GM11168 (cell line): ENCODE measurements around the gene RNF213.
"Not testable (repeated sequence)": the region's sequence is repeated elsewhere in the genome, so short reads cannot be mapped to it uniquely, and the experiment has no call there.

ENCODE experiments used
- in situ Hi-C: fragments of 300-500 bp; cut with MboI; formaldehyde crosslinking; loops from one replicate; pipeline ENCODE4 v1.12.0; 2022; ENCODE audit warnings: low sequenced_read_pairs; ENCODE audit not compliant: unreplicated experiment

Gene RNF213

DNA sequence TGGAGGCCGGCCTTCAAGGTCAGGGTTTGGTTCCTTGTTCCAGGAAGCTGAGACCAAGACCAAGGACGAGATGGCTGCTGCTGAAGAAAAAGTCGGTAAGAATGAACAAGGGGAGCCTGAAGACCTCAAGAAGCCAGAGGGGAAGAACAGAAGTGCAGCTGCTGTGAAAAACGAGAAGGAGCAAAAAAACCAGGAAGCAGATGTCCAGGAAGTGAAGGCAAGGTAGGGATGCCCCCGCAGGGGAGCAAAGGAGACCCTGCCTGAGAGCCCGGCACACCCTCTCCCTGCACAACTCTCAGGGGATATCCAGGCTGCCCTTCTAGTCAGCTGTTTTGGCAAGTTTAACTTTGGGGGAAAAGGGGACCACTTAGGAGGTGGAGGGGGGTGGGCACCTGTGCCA is 29.0 kb downstream of the RNF213 start:
- in situ Hi-C loops, result no loop called here

DNA sequence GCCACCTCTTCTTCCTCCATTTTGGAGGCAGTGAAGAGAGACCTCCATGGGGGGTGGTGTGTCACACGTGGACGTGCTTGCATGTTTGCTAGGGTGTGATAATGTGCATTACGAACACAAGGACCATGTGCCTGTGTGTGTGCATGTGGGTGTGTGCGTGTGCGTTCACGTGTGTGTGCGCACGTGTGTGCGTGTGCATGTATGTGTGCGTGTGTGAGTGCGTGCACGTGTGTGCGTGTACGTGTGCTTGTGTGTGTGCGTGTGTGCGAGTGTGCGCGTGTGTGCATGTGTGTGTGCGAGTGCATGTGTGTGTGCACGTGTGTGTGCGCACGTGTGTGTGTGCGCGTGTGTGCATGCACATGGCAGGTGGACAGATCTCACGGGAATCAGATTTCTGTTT is 29.5 kb downstream of the RNF213 start:
- in situ Hi-C loops, result no loop called here

DNA sequence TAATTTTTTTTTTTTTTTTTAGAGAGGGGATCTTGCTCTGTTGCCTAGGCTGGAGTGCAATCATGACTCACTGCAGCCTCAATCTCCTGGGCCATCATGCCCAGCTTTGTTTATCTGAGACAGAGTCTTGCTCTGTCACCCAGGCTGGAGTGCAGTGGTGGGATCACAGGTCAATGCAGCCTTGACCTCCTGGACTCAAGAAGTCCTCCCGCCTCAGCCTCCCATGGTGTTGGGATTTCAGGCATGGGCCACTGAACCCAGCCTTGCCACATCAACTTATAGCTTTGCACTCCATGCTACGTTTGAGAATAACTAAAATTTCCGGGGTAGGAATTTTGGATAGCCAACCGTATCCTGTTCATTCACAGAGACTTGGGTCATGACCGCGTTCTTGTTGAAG is 30.6 kb downstream of the RNF213 start:
- in situ Hi-C loops, result no loop called here

DNA sequence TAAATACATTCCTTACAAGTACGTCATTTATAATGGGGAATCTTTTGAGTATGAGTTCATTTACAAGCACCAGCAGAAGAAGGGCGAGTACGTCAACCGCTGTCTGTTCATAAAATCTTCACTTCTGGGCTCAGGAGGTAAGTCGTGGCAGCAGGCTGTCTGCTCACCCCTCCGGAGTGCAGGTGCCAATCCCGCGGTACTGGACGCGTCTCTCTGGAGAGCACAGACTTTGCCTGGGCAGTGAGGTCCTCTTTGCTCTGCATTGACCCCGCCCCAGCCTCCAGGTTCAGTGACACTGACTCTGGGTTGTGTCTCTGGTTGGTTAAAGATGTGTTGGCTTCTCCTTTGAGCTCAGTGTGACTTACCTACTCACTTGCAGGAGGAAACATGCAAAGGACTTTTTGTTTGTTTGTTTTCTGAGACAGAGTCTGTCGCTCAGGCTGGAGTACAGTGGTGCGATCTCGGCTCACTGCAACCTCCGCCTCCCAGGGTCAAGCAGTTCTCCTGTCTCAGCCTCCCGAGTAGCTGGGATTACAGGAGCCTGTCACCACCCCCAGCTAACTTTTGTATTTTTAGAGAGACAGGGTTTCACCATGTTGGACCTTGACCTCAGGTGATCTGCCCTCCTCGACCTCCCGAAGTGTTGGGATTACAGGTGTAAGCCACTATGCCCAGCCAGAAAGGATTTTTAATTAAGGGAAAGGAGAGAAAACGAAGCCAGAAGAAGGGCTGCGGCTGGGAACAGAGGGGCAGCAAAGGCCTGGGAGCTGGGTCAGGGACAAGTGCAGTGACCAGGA is 31.2 kb downstream of the RNF213 start:
- in situ Hi-C loops, result no loop called here

DNA sequence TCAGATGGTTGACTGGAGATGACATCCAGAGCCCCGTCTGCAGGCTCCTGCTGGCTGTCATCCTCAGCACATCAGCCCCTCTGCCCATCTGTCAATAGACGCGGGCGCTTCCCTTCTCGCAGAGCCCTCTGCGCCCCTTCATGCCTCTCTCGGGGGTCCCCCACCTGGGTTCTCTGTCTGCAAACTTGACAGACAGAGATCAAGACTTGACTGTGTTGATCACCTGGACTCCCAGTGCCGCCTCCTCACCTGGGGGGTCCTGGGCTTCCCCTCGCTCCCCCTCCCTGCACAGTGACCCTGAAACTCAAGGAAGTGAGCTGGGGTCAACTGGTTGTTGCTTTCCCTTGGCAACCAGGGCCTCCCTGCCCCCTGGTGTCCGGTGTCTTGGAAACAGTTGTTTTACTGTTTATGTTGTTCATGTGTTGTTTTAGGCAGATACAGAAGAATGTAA is 31.9 kb downstream of the RNF213 start:
- in situ Hi-C loops, result no loop called here

DNA sequence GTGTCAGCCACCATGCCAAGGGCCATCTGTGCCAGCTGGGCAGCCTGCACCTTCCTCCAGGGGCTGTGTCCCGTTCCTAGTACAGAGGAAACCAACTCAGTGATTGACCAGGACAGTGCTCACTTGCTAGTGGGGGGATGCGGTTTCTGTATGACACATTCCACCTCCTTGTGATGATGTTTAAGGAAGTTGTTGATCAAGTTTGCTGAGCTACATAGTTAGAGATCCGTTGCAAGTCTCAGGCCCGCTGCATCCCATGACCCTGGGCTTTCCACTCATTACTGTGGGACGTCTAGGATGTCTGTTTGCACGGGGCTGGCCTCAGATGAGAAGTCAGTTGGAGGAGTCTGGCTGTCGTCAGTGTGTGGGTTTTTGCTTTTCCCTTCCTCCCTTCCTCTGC is 33.6 kb downstream of the RNF213 start:
- in situ Hi-C loops, result no loop called here

DNA sequence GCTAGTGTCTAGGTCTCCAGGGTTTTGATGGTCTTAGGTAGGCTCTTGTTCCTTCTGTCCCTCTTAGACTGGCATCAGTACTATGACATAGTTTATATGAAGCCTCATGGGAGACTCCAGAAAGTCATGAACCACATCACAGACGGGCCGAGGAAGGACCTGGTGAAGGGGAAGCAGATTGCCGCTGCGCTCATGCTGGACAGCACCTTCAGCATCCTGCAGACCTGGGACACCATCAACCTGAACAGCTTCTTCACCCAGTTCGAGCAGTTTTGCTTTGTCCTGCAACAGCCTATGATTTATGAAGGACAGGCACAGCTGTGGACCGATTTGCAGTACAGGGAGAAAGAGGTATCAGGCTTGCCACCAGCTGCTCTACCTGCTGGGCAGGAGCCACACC is 34.0 kb downstream of the RNF213 start:
- in situ Hi-C loops, result no loop called here

DNA sequence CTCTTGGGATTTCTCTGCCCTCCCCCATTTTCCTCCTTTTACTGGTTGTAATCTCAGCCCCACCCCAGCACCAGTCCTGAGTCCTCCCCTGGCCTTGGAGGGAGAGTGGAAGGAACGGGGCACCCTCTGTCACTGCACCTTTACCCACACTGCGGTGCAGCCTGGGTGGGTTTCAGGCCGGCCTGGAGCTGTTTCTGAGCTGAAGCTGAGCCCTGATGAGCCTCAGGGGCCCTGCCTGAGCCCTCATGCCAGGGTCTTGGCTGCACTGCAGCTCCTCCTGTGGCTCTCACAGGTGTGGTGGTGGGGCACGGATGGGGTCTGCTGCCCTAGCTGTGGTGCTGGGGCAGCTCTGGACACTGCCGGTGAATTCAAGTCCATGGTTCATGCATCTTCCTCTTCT is 34.5 kb downstream of the RNF213 start:
- in situ Hi-C loops, result no loop called here

DNA sequence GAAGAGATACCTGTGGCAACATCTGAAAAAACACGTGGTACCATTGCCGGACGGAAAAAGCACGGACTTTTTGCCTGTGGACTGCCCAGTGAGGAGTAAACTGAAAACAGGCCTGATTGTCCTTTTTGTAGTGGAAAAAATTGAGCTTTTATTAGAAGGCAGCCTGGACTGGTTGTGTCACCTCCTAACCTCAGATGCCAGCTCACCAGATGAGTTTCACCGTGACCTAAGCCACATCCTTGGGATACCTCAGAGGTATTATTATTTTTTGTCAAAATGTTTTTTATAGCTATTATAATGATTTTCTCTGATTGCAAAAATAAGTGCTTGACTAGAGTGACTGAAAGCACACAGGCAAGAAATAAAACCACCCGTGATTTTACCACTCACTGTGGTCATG is 34.9 kb downstream of the RNF213 start:
- in situ Hi-C loops, result no loop called here

DNA sequence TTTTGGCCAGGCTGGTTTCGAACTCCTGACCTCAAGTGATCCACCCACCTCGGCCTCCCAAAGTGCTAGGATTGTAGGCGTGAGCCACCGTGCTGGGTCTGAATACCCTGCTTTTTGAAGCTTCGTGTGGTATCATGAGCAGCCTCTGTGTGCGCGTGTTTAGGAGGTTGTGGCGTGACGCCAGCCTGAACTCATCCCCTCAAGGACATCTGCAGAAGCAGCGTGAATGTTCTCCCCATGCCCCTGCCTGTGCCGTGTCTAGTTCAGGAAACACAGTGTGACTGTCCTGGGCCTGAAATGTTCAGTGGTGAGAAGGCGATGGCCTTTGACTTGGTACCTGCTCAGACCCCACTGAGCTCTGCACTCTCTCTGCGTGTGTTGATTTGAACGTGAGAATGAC is 35.6 kb downstream of the RNF213 start:
- in situ Hi-C loops, result no loop called here

DNA sequence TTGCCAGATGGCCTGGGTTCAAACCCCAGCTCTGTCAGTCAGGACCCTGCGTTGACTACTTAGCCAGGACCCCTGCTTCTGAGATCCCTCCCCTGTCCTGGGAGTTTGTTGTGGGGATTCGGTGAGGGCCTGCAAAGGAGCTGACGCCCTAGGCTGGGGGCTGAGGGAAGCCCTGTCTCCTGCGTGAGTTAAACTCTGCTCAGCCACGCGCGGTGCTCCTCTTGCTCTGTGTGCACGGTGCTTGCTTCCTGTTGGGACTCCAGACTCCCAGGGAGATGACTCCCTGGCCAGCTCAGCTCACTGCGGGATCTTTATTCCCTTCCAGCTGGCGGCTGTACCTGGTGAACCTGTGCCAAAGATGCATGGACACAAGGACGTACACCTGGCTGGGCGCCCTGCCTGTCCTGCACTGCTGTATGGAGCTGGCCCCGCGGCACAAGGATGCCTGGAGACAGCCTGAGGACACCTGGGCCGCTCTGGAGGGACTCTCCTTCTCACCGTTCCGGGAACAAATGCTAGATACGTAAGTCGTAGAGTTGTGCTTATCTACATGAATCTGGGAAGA is 37.4 kb downstream of the RNF213 start:
- in situ Hi-C loops, result no loop called here

DNA sequence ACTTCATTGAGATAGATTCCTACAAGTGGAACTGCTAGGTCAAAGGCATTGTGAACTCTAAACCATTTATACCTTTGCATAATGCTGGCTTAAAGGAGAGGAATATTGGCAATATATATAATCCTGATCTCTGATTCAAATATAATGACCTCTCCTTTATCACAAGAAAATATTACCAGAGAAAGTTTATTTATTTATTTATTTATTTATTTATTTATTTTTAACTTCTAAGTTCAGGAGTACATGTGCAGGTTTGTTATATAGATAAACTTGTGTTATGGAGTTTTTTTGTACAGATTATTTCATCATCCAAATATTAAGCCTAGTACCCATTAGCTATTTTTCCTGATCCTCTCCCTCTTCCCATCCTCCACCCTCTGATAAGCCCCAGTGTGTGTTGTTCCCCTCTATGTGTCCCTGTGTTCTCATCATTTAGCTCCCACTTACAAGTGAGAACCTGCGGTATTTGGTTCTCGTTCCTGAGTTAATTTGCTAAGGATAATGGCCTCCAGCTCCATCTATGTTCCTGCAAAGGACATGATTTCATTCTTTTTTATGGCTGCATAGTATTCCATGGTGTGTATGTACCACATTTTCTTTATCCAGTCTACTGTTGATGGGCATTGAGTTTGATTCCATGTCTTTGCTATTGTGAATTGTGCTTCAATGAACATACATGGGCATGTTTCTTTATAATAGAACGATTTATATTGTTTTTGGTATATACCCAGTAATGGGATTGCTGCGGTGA is 38.9 kb downstream of the RNF213 start:
- in situ Hi-C loops, result not testable (repeated sequence)

DNA sequence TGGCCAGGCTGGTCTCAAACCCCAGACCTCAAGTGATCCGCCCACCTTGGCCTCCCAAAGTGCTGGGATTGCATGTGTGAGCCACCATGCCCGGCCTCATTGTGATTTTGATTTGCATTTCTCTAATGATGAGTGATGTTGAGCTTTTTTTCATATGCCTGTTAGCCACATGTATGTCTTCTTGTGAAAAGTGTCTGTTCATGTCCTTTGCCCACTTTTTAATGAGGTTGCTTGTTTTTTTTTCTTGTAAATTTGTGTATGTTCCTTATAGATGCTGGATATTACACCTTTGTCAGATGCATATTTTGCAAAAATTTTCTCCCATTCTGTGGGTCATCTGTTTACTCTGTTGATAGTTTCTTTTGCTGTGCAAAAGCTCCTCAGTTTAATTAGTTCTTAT is 40.1 kb downstream of the RNF213 start:
- in situ Hi-C loops, result not testable (repeated sequence)

DNA sequence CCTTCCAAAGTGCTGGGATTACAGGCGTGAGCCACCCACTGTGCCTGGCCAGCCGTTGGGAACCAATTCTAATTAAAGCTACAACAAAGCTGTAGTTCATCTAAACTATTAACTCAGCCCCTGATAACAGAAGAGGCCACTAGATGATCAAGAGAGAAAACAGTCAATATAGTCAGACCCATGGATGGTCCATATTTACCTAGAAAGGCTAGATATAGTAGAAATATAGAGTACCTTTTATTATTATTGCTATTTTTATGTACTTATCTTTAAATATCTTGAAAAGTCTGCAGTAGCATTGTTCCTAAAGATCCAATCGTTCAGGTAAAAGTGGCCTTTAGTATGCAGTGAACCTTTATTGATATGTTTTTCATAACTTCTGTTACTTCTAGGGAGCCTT is 43.2 kb downstream of the RNF213 start:
- in situ Hi-C loops, result no loop called here

DNA sequence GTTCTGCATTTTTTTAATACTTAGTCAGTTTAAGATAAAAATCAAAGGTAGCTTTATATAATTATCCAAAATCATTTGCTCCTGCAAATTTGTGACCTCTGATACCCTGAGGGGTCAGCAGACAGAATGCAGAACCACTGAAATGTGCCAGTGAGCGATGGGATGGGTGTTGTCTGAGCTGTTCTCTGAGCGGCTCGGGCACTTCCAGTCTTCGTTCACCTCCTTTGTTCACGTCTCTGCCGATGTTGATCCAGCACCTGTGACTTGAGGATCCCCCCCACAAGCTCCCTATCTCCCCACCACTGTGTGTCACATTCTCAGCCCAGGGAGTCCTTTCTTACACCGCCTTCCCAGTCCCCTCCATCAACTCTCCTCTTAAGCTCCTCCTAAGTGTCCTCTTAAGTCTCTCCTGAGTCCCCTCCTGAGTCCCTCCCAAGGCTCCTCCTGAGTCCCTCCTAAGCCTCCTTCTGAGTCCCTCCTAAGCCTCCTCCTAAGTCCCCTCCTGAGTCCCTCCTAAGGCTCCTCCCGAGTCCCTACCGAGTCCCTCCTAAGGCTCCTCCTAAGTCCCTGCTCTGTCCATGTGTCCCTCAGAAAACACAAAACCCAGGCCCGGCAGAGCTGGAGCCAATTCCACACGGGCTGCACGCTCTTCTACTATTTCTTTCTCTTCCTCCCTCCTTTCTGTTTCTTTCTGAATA is 47.5 kb downstream of the RNF213 start:
- in situ Hi-C loops, result no loop called here

DNA sequence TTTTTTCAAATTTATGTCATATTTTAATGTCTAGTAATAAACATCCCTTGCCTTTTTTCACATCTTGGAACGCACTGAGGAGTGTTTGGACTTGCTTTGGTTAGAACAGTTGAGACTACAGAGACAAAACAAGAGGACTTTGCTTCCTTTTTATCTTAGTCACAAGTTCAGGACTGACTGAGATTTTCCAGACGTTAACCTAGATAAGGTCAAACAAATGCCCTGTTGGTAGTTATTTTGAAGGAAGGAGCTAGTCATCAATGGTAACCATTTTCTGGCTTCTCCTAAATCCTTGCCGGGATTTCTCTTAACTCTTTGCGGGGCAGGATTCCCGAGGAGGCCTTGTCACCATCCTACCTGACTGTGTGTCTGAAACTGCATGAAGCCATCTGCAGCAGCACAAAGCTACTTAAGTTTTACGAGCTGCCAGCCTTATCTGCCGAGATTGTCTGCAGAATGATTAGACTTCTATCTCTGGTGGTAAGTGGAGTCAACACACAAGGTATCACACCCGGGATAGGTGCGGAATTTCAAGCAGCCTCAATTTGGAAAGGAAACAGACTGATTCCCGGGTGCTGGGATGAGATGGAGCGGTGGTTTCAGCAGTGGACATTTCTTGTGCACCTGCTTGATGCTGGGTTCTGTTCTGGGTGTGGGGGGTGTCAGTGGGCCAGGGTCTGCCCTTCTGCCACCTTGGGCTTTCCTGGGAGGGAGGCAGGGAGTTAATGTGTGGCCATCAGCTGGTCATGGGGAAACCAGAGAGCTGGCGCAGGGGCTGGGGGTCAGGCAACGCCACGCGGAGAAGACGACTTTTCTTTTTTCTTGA is 48.3 kb downstream of the RNF213 start:
- in situ Hi-C loops, result no loop called here

DNA sequence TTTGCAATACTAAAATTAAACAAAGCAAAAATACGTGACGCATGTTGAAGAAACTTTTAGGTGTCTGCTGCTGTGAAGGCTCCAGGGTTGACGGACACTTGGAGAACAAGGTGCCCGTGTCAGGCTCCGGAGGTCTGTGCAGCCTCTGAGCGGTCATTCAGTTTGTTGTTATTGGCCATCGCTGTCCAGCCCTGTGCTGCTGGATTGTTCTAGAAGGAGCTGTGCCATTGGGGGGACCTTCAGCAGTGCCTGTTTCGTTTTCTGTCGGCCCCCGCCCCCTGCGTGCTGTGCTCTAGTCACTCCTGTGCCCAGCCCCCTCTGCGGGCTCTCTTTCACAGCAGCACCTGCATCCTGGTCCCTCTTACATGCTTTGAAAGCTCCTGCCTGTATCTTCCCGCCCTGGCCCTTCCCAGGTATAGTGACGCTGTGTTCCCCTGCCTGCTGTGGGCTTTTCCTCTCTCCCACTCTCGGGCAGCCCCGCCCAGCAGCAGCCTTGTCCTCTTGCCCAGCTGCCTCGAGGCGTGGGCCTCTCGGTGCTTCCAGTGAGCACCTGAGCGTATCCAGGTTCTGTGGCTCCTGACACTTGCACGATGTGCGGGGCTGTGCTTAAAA is 50.7 kb downstream of the RNF213 start:
- in situ Hi-C loops, result no loop called here

DNA sequence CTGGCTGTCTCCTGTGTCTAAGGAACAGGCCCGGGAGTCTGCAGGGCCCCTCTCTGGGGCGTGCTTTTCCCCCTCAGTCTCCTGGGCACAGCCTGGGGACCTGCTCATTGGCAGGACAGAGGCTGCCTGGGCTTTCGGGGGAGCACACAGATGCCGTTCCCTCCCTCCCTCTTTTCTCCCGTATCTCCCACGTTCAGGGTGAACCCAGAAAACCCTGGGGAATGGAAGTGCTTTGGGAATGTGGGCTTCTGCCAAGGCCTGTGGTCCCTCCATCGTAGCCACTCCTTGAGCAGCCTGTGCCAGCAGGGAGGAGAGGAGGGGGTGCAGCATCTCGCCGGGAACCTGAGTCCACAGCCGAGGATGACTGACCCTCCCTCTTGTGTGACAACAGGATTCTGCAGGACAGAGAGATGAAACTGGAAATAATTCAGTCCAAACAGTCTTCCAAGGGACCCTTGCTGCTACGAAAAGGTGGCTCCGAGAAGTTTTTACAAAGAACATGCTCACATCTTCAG is 52.0 kb downstream of the RNF213 start:
- in situ Hi-C loops, result no loop called here

DNA sequence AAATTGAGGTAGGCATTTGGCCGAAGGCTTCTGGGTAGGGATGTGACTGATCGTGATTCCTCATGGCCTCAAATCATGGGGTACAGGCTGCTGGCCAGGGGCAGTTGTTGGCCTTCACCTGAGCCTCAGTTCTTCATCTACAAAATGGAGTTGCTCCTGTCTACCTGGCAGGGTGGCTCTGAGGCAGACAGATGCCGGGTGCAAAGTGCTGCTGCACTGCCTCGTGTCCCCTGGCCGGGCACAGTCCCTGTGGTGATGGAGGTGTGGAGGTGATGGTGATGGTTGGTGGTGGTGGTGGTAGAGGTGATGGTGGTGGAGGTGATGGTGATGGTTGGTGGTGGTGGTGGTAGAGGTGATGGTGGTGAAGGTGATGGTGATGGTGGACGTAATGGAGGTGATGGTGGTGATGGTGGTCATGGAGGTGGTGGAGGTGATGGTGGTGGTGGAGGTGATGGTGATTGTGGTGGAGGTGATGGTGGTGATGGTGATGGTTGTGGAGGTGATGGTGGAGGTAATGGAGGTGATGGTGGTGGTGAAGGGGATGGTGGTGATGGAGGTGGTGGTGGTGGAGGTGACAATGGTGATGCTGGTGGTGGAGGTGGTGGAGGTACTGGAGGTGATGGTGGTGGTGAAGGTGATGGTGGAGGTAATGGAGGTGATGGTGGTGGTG is 52.6 kb downstream of the RNF213 start:
- in situ Hi-C loops, result no loop called here
